Activated CD4-positive, alpha-beta T cell treated with anti-CD3 and anti-CD28 coated beads, Interleukin-2, amount 50 U/mL, for 24 hours (primary cell): ENCODE results near the gene OS9.

Experiments
- DNase-seq, 2 donors: peaks; one replicate each; pipeline ENCODE4 v3.0.0-alpha.2; 2020; ENCODE audit warnings: low read depth in 1 of 2, low spot score in 1 of 2

OS9 gene

GRCh38 chr12:57764662-57765002, 70.7 kb downstream of the OS9 start:
- no peak for DNase-seq

DNA sequence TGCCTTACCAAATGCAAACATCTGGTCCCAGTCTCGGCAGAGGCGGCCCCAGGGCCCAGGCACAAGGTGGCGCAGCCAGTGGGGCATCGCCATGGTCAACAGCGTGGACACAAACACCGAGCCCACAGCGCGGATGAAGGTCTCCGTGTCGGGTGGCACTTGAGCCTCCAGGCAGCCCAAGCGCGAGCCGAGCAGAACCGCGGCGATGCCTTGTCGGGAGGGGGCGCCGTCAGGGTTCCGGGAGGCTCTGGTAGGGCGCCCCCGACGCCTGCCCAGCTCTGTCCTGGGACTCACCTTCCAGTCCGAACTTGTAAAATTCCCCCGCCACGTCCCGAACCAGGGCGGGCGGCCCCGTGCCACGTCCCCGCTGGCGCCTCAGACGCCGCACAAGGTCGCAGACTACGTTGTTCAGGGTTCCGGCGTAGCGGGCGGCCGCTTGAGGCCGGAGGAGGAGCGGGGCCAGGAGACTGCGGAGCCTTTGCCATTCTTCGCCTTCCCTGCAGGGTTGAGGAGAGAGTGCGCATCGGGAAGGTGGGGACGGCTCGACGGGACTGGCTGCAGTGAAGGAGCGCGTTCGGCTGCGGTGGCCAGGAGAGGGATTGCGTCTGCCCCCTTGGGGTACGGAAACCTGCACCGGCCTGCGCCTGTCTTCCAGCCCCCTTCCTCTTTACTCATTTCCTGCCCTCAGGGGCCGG, 71.2 kb downstream of the OS9 start:
- peak in 1 of 2 donors; percentile 41 for DNase-seq

DNA sequence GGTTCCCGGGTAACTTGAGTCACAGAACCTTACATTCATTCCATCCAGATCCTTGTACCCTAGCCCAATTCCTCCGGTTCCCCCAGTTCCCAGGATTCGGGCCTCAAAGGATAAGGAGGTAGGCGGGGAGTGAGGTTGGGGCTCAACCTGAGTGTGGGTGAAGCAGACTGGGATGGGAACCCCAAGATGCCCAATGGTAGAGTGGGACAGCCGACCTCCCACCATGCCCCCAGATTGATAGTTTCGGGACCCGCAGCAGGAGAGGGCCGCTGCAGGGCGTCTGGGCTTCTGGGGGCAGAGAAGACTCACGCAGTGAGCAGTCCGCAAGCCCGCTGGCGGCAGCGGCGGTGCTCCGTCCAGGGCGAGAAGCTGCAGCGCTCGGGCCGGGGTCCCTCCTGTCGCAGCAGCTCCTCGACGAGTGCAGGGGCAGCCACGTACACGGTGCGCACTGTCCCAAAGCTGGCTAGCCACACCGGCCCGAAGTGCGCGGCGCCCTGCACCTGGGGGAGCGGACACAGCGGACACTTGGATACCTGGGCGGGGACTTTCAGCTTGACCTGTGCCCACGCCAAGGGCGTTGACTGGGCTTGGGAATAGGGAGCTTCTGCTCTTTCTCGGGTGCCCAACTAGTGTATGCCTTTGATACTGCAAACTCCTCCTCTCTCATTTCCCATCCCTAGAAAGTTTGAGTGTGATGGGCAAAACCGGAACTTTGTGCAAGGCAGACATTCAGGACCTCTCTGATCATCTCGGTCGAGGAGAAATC, 71.9 kb downstream of the OS9 start:
- DNase-seq: no peak

DNA sequence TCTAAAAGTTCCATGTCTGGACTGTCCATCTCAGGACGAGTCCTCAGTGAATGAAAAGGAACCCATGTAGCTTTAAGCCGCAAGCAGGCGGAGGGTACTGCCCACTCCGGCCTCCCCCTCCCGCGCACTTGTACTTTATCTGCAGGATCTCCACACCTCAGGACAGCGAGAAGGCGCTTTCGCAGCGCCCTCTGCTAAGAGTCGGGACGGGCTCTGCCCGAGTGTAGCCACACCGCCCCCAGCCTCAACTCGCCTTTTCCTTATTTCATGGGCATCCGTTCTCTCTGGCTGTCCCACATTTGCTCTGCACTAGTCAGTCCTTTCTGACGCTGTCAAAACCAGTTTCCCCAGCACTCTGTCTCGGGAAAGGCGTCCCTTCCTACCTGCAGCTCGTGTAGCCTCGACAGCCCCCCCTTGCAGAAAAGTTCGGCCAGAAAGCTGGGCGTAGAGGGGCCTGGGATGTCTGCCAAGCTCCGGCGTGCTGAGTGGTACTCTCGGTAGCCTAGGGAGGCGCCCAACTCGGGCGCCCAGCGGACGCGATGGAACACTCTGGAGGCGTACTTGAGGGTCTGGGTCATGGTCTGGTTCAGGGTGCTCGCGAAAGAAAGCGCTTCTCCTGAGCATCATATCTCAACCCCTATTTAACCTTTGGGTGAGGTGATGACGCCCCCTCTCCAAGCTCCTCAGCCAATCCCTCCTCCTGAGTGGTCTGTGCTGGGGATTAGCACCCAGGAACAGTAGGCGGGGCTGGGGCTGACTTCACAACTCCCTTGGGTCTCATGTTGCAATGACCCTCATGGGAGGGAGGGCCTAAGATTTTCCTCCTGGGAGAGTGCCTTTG, 72.8 kb downstream of the OS9 start, which contains the start of gene CYP27B1:
CYP27B1 (minus strand) TSS at position 615 of the 841 bp plus-strand sequence; CDS start at position 578, 37 bp downstream.
- DNase-seq: no peak

DNA sequence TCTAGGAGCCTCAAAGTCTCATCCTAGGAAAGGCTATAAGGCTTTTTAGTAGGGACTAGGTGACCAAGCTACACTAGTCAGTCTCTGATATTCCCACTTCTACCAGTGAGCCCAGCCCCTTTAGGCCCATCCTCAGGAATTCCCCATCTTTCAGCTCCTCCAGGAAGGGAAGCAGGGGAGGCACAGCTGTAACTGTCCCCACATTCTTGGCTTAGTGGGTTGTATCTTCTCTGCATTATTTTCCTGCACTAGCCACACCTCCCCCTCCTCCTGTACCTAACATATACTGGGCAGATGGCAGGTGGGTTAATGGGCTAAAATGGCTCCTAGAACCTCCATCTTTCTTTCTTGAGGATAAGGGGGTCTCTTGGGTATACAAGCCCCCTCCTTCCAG, 73.4 kb downstream of the OS9 start:
- DNase-seq: no peak

DNA sequence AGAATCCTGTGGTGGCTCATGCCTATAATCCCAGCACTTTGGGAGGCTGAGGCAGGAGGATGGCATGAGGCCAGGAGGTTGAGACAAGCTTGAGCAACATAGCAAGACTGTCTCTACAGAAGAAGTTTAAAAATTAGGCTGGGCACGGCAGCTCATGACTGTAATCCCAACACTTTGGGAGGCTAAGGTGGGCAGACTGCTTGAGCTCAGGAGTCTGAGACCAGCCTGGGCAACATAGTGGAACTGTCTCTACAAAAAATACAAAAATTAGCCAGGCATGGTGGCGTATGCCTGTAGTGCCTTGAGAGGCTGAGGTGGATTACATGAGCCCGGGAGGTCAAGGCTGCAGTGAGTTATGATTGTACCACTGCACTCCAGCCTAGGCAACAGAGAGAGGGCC, 73.9 kb downstream of the OS9 start:
- DNase-seq: no peak

DNA sequence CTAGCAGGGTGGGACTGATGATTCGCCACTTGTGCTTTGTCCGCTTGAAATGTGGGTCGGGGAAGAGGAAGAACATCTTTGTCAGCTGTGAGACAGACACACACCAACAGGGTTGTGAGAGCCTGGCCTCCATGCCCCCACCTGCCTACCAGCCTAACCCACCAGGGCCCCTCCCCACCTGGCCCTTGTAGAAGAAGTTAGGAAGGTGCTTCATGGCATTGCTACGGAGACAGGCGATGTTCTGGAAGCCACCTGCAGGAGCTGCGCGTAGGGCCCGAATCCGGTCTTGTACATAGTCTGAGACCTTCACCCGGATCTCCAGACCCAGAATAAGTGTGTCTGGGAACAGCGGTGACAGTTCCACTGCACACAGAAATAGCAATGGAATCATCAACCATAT, 75.7 kb downstream of the OS9 start:
- no peak for DNase-seq

- no peak for DNase-seq
Measured at GRCh38 chr12:57770734-57771133, 76.8 kb downstream of the OS9 start.
